ENCODE measurements around the gene MOSPD2.

Gene MOSPD2

DNA sequence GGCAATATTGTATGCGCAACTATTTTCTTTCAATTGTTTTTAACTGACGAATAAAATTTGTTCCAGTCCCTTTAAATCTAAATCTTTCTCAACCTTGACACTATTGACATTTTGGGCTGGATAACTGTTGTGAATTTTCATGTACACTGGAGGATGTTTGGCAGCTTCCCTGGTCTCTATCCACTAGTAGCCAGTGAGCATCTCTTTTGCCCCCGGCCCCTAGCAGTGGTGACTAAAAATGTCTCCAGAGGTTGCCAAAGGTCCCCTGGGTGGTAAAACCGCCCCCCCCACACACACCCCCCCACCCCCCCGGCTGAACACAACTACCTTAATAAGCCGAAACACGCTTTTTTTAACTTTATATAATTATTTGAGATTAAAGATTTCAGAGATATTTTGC, 866 bp upstream of the MOSPD2 start:
- H3K4me1 ChIP-seq (ENCODE audit: control insufficient read depth, insufficient read depth, low read length) = peaks cover 3% of the 10 kb centered on the region
- H3K4me3 ChIP-seq (ENCODE audit: low read depth, low read length) = peak overlapping the region; percentile 95
- H3K27me3 ChIP-seq (ENCODE audit: control insufficient read depth, insufficient read depth, low read length) = no peaks in the 10 kb centered on the region
- no peaks in the 10 kb centered on the region for H3K9me3 ChIP-seq (ENCODE audit: control insufficient read depth, insufficient read depth, low read length)
- peaks cover 4% of the 10 kb centered on the region for H3K36me3 ChIP-seq (ENCODE audit: control insufficient read depth, insufficient read depth, low read length)
- no peak overlapping the region for H3K9ac ChIP-seq (ENCODE audit: low read depth, low read length)

DNA sequence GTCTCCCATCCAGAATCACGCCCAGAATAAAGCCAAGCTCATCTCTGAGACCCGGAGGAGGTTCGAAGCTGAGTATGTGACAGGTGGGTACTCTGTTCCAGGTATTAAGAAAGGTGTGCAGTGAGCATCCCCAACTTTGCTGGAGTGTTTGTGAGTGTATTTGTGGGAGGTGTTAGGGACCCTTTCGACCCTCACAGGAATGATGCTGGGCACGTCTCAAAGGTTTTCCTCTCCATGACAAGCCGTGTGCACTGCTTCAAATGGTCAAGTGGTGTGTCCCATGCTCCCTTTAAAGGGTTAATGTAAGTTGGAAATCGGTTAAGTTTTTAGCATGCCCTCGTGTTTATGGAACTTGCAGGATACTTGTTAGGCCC, 442 bp downstream of the MOSPD2 start:
- Histone ChIP-seq H3K9ac (ENCODE audit: low read depth, low read length) (peak overlapping the region; percentile 79), H3K36me3 (ENCODE audit: control insufficient read depth, insufficient read depth, low read length) (peaks cover 4% of the 10 kb centered on the region), H3K9me3 (ENCODE audit: control insufficient read depth, insufficient read depth, low read length) (no peaks in the 10 kb centered on the region), H3K4me1 (ENCODE audit: control insufficient read depth, insufficient read depth, low read length) (peaks cover 3% of the 10 kb centered on the region), H3K27me3 (ENCODE audit: control insufficient read depth, insufficient read depth, low read length) (no peaks in the 10 kb centered on the region), H3K4me3 (ENCODE audit: low read depth, low read length) (peak overlapping the region; percentile 96)

DNA sequence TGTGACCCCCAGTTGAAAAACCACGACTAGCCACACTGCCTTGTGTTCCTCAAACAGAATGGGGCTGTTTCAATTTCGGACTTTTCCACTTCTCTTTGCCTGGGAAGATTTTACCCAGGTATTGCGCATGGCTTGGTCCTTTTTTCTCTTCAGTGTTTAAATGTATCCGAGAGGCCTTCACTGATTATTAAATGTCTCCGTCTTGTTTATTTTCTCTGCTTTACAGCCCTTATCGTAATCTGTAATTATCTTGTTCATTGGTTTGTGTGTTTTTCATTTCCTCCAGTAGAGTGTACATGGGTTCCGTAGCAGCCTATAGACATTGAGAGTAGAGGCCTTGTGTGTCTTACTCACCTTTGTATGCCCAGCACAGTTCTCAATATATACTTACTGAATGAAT, 2.4 kb downstream of the MOSPD2 start:
- Histone ChIP-seq H3K36me3 (ENCODE audit: control insufficient read depth, insufficient read depth, low read length) (peaks cover 4% of the 10 kb centered on the region), H3K27me3 (ENCODE audit: control insufficient read depth, insufficient read depth, low read length) (no peaks in the 10 kb centered on the region), H3K4me3 (ENCODE audit: low read depth, low read length) (no peak overlapping the region), H3K9ac (ENCODE audit: low read depth, low read length) (no peak overlapping the region), H3K4me1 (ENCODE audit: control insufficient read depth, insufficient read depth, low read length) (peaks cover 3% of the 10 kb centered on the region), H3K9me3 (ENCODE audit: control insufficient read depth, insufficient read depth, low read length) (no peaks in the 10 kb centered on the region)

DNA sequence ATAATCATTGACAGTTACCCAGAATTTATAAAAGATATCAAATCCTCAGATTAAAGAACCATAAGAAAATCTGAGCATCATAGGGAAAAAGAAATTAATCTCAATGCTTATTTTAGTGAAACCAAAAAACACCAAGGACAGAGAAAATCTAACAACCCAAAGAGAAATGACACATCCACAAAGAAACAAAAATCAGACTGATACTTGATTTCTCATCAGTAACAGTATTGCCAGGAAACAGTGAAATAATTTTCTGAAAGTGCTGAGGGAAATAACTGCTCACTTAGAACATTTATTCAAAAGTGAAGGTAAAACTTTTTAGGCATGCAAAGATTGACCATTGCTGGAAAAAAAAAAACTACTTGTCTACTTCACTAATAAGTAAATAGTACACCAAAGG, 10.6 kb downstream of the MOSPD2 start:
- Histone ChIP-seq H3K4me1 (ENCODE audit: control insufficient read depth, insufficient read depth, low read length) (no peaks in the 10 kb centered on the region), H3K27me3 (ENCODE audit: control insufficient read depth, insufficient read depth, low read length) (no peaks in the 10 kb centered on the region), H3K36me3 (ENCODE audit: control insufficient read depth, insufficient read depth, low read length) (no peaks in the 10 kb centered on the region), H3K9me3 (ENCODE audit: control insufficient read depth, insufficient read depth, low read length) (no peaks in the 10 kb centered on the region), H3K9ac (ENCODE audit: low read depth, low read length) (no peak overlapping the region), H3K4me3 (ENCODE audit: low read depth, low read length) (no peak overlapping the region)

DNA sequence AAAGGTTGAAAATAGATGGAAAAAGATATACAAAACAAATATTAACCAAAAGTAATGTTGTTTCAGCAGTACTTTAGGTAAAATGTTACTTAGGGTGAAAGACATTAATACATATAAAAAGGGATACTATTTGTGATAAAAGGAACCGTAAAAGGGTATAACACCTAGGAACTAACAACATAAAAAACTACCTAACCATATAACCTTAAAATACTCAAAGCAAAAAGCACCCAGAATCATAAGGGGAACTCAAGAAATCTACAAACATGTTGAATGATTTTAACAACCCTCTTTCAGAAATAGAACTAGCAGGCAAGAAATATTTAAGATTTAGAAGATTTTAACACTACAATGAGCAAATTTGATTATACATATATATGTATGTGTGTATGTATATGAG, 11.5 kb downstream of the MOSPD2 start:
- Histone ChIP-seq H3K36me3 (ENCODE audit: control insufficient read depth, insufficient read depth, low read length) (no peaks in the 10 kb centered on the region), H3K9me3 (ENCODE audit: control insufficient read depth, insufficient read depth, low read length) (no peaks in the 10 kb centered on the region), H3K27me3 (ENCODE audit: control insufficient read depth, insufficient read depth, low read length) (no peaks in the 10 kb centered on the region), H3K4me3 (ENCODE audit: low read depth, low read length) (no peak overlapping the region), H3K4me1 (ENCODE audit: control insufficient read depth, insufficient read depth, low read length) (no peaks in the 10 kb centered on the region), H3K9ac (ENCODE audit: low read depth, low read length) (no peak overlapping the region)

DNA sequence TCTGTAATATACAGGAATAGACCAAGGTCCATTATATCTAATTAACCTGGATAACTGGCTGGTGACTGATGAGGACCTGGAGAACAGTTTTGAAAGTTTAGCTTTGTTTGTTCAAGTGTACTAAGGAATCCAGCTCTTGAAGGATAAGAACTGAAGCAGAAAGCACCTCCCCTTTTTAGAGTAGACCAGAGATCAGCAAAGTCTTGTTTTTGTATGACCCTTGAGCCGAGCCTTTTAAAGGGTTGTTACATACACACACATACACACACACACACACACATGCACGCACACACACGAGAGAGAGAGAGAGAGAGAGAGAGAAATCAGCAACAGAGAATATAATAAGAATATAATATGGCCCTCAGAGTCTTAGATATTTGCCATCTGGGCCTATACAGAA, 13.0 kb downstream of the MOSPD2 start:
- Histone ChIP-seq H3K27me3 (ENCODE audit: control insufficient read depth, insufficient read depth, low read length) (no peaks in the 10 kb centered on the region), H3K9ac (ENCODE audit: low read depth, low read length) (no peak overlapping the region), H3K9me3 (ENCODE audit: control insufficient read depth, insufficient read depth, low read length) (no peaks in the 10 kb centered on the region), H3K36me3 (ENCODE audit: control insufficient read depth, insufficient read depth, low read length) (no peaks in the 10 kb centered on the region), H3K4me3 (ENCODE audit: low read depth, low read length) (no peak overlapping the region), H3K4me1 (ENCODE audit: control insufficient read depth, insufficient read depth, low read length) (no peaks in the 10 kb centered on the region)

DNA sequence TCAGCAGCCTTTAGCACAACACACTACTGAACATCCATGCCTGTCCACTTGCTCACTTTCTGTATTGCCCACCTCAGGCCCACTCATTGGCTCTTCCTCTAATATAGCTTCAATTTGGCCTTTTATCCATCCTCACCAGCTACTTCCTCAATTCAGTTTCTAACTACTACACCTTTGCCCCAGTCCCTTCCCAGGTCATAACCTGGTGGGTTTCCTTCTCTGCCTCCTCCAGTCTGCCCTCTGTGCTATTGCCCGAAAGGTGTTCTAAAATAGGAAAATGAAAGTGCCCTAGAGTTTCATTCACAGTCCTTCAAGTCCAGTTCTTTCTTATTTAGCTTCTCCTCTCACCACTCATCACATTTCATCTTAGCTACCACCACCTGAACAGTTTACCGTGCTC, 23.1 kb downstream of the MOSPD2 start:
- no peak overlapping the region for H3K9ac ChIP-seq (ENCODE audit: low read depth, low read length)
- no peaks in the 10 kb centered on the region for H3K27me3 ChIP-seq (ENCODE audit: control insufficient read depth, insufficient read depth, low read length)
- H3K36me3 ChIP-seq (ENCODE audit: control insufficient read depth, insufficient read depth, low read length) = no peaks in the 10 kb centered on the region
- H3K9me3 ChIP-seq (ENCODE audit: control insufficient read depth, insufficient read depth, low read length) = no peaks in the 10 kb centered on the region
- no peak overlapping the region for H3K4me3 ChIP-seq (ENCODE audit: low read depth, low read length)
- no peaks in the 10 kb centered on the region for H3K4me1 ChIP-seq (ENCODE audit: control insufficient read depth, insufficient read depth, low read length)

DNA sequence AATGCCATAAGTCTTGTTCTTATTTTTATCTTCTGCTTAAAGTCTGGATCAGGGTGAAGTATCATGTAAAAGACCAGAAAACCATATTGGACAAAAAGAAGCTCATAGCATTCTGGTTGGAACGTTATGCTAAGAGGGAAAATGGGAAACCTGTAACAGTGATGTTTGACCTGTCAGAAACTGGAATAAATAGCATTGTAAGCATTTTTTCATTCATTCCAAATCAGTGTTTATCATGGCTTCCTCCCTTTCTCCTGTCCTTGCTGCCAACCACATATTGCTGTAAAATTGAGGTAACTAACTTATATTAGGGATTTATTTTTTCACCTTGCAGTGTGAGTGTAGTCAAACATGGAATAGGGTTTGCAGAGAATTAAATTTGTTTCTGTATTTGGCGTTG, 23.8 kb downstream of the MOSPD2 start:
- H3K4me3 ChIP-seq (ENCODE audit: low read depth, low read length) = no peak overlapping the region
- no peaks in the 10 kb centered on the region for H3K27me3 ChIP-seq (ENCODE audit: control insufficient read depth, insufficient read depth, low read length)
- H3K4me1 ChIP-seq (ENCODE audit: control insufficient read depth, insufficient read depth, low read length) = no peaks in the 10 kb centered on the region
- no peaks in the 10 kb centered on the region for H3K9me3 ChIP-seq (ENCODE audit: control insufficient read depth, insufficient read depth, low read length)
- no peak overlapping the region for H3K9ac ChIP-seq (ENCODE audit: low read depth, low read length)
- no peaks in the 10 kb centered on the region for H3K36me3 ChIP-seq (ENCODE audit: control insufficient read depth, insufficient read depth, low read length)

DNA sequence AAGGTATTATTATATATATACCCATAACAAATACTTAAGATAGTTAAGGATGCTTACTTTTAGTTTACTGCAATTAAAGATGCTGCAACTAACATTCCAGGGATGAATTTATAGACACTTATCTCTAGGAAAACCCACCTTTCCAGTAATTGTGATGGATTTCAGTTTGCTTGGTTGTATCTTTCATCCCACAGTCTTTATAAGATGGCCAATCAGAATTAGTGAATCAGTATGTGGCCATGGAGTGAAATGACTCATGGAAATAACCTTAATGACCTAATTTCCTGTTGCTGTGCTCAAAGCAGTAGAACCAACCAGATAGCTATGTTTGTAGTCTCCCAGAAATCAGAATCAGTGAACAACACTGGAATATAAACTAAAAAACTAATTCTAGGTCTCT, 26.4 kb downstream of the MOSPD2 start:
- Histone ChIP-seq H3K27me3 (ENCODE audit: control insufficient read depth, insufficient read depth, low read length) (no peaks in the 10 kb centered on the region), H3K9ac (ENCODE audit: low read depth, low read length) (no peak overlapping the region)

DNA sequence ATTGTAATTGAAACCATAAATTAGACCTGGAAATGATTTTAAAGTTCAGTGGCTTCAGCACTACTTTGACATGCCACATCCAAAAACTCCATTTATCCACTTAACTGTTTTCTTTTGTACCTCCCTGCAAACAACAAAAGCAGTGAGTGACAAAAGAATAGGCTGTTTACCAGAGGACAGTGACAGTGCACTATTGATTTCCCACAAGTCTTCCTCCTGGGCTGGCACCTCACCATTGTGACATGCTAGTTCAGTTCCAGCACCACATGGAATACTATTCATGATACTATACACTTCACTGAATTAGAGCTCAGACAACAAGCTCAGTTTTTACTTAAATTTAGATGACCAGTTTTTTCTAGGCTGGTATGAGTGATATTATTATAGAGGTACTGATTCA, 29.3 kb downstream of the MOSPD2 start:
- Histone ChIP-seq H3K36me3 (ENCODE audit: control insufficient read depth, insufficient read depth, low read length) (peaks cover 3% of the 10 kb centered on the region), H3K9ac (ENCODE audit: low read depth, low read length) (no peak overlapping the region), H3K27me3 (ENCODE audit: control insufficient read depth, insufficient read depth, low read length) (no peaks in the 10 kb centered on the region)

More for the DNA sequence above, 26.4 kb downstream of the MOSPD2 start:
- H3K4me1 ChIP-seq (ENCODE audit: control insufficient read depth, insufficient read depth, low read length) = no peaks in the 10 kb centered on the region
- no peak overlapping the region for H3K4me3 ChIP-seq (ENCODE audit: low read depth, low read length)
- no peaks in the 10 kb centered on the region for H3K36me3 ChIP-seq (ENCODE audit: control insufficient read depth, insufficient read depth, low read length)
- H3K9me3 ChIP-seq (ENCODE audit: control insufficient read depth, insufficient read depth, low read length) = no peaks in the 10 kb centered on the region

DNA sequence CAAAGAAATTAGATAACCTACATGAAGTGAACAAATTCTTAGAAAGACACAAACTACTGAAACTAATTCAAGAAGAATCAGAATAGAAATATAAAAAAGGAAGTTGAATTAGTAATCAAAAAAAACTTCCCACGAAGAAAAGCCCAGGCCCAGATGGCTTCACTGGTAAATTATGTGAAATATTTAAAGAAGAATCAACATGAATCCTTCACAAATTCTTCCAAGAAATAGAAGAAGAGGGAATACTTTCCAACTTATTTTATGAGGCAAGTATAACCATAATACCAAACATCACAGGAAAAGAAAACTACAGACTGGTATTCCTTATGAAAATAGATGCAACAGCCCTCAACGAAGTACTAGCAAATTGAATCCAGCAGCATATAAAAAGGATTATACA, 30.7 kb downstream of the MOSPD2 start:
- Histone ChIP-seq H3K27me3 (ENCODE audit: control insufficient read depth, insufficient read depth, low read length) (no peaks in the 10 kb centered on the region), H3K9me3 (ENCODE audit: control insufficient read depth, insufficient read depth, low read length) (no peaks in the 10 kb centered on the region), H3K4me1 (ENCODE audit: control insufficient read depth, insufficient read depth, low read length) (no peaks in the 10 kb centered on the region), H3K36me3 (ENCODE audit: control insufficient read depth, insufficient read depth, low read length) (peaks cover 3% of the 10 kb centered on the region), H3K9ac (ENCODE audit: low read depth, low read length) (no peak overlapping the region), H3K4me3 (ENCODE audit: low read depth, low read length) (no peak overlapping the region)

More for the DNA sequence above, 29.3 kb downstream of the MOSPD2 start:
- Histone ChIP-seq H3K9me3 (ENCODE audit: control insufficient read depth, insufficient read depth, low read length) (no peaks in the 10 kb centered on the region), H3K4me3 (ENCODE audit: low read depth, low read length) (no peak overlapping the region), H3K4me1 (ENCODE audit: control insufficient read depth, insufficient read depth, low read length) (no peaks in the 10 kb centered on the region)

DNA sequence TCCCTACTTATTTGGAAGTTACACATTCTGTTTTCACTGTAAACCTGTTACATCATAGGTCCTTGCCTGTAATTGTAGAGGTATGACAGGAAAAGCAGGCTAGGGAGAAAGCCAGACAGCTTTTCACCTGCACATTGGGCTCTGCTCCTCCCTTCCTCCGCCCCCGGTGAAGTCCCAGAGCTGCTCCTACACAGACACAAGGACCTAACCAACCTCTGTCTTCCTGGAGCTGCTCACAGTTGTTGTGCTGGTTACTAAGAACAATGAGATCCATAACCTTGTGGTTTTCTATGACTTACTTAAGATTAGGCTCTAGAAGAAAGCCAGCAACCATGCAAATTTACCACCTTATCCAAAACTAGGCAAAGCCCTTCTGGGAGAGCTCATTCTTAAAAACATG, 40.0 kb downstream of the MOSPD2 start:
- H3K36me3 ChIP-seq (ENCODE audit: control insufficient read depth, insufficient read depth, low read length) = peaks cover 8% of the 10 kb centered on the region

DNA sequence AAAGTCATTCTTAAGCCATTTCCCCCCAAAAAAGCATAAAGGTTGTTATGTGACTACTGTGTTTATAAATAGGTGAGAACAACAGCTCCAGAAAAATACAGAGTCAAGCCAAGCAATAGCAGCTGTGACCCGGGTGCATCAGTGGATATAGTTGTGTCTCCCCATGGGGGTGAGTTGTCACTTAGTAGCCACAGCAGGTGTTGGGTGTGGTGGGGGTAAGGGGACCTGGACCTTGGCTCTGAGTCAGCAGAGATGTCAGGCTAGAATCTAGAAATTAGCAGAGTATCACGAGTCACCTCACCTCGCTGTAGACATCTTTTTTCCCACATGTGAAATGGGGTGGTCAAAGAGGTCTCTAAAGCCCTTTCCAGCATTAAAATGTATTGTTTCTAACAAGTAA, 42.4 kb downstream of the MOSPD2 start:
- Histone ChIP-seq H3K4me3 (ENCODE audit: low read depth, low read length) (no peak overlapping the region), H3K9ac (ENCODE audit: low read depth, low read length) (no peak overlapping the region), H3K9me3 (ENCODE audit: control insufficient read depth, insufficient read depth, low read length) (no peaks in the 10 kb centered on the region), H3K4me1 (ENCODE audit: control insufficient read depth, insufficient read depth, low read length) (no peaks in the 10 kb centered on the region), H3K36me3 (ENCODE audit: control insufficient read depth, insufficient read depth, low read length) (peaks cover 8% of the 10 kb centered on the region), H3K27me3 (ENCODE audit: control insufficient read depth, insufficient read depth, low read length) (no peaks in the 10 kb centered on the region)

More for the DNA sequence above, 40.0 kb downstream of the MOSPD2 start:
- no peak overlapping the region for H3K4me3 ChIP-seq (ENCODE audit: low read depth, low read length)
- no peak overlapping the region for H3K9ac ChIP-seq (ENCODE audit: low read depth, low read length)
- no peaks in the 10 kb centered on the region for H3K27me3 ChIP-seq (ENCODE audit: control insufficient read depth, insufficient read depth, low read length)
- H3K4me1 ChIP-seq (ENCODE audit: control insufficient read depth, insufficient read depth, low read length) = no peaks in the 10 kb centered on the region
- H3K9me3 ChIP-seq (ENCODE audit: control insufficient read depth, insufficient read depth, low read length) = no peaks in the 10 kb centered on the region
